Epithelial cell of prostate (primary cell): ENCODE measurements around the gene DSG3.

Source experiments
- DNase-seq: peaks from one replicate; pipeline ENCODE4 v3.0.0-alpha.2; 2011; ENCODE audit warnings: low read depth, low spot score
- H3K27ac ChIP-seq: fragments of 450-650 bp; 2 replicates; pipeline ENCODE4 v1.5.1; 2017; ENCODE audit warnings: mild to moderate bottlenecking

The DSG3 gene

DNA sequence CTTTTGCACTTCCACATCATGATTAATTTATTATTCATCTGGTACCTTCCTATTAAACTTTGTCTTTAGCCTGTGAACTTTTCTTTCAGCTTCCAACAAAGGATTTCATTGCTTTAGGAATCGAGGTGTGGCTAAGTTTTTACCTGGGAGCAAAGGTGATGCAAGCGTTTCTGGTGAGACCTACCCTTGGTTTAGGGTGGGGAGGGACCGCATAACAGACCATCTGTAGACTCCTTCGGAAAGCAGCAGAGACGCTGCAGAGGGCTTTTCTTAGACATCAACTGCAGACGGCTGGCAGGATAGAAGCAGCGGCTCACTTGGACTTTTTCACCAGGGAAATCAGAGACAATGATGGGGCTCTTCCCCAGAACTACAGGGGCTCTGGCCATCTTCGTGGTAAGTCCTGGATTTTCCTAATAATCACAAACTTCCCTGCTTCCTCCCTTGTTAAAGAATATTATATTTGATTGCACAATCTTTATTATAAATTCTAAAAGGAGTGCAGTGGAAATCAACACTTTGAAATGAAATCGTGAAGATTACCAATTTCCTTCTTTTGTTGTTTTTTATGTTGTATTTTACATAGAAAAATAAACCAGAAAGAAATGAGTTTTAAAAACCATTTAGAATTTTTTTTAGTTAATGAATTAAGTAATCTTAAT is at the start of gene DSG3:
TSS of gene DSG3 (plus strand) at position 212 of the 662 bp plus-strand sequence. CDS start at position 349, 137 bp downstream.
- H3K27ac ChIP-seq: peak within 1 kb of the TSS; percentile 98
- peak; percentile 84 for DNase-seq

- no peak for DNase-seq
Measured at GRCh38 chr18:31398191-31398590, 49.4 kb upstream of the DSG3 start.

GRCh38 chr18:31399306-31400032 is 48.1 kb upstream of the DSG3 start:
- H3K27ac ChIP-seq: no peak overlapping the region
- DNase-seq: peak; percentile 60

More at GRCh38 chr18:31398191-31398590, 49.4 kb upstream of the DSG3 start:
- no peak overlapping the region for H3K27ac ChIP-seq

DNA sequence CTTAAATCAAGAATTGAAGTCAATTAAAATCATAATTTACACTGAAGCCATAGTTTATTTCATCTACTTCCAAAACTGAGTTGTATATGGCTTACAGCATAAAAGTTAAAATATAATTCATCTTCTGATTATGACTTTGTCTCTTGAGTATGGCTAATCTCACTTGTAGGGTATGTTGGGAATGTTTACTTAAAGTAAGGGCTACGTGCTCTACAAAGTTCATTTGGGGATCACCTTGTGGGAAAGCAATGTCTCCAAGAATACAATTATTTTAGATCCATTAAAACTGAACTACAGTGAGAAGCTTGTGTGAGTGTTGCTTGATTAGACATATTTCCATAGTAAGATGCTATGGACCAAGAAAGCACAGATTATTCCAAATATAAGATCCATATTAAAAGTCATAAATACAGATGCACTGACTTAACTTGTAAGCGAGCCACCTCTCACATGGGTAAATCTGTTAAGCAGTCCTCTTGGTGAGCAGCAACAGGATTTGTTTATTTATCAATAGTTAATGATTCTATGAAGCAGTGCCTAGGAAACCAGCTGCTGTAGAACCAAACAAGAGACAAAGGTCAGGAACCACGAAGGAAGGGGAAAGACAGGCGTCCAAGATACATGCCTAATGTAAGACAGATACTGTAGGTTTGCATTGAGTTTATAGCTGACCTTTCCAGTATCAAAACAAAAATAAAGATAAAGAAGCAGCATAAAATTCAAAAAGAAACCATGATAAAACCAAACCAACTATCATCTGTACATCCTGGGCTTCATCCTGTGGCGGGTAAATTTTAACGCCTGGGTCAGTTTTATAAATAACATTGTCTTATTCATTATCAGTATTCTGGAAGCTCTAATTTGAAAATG is 46.1 kb upstream of the DSG3 start:
- no peak overlapping the region for H3K27ac ChIP-seq
- no peak for DNase-seq

DNA sequence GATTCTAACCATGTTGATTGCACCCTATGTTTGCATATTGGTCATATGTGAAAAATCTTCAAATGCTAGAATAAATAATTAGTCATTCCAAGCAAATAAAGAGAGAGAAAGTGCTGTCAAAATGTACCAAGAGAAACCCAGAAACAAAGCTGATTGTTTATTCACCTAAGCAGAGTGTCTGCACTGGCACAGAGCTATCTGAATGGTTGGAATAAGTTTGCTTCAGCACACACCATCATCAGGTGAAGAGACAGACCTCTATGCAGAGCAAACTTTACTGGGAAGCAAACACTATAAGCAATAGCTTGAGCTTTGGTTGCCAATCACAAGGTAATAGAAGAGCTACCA is 45.5 kb upstream of the DSG3 start:
- no peak overlapping the region for H3K27ac ChIP-seq

GRCh38 chr18:31403409-31403808 is 44.1 kb upstream of the DSG3 start:
- DNase-seq: no peak
- no peak overlapping the region for H3K27ac ChIP-seq

More for the DNA sequence above, 45.5 kb upstream of the DSG3 start:
- DNase-seq: no peak

DNA sequence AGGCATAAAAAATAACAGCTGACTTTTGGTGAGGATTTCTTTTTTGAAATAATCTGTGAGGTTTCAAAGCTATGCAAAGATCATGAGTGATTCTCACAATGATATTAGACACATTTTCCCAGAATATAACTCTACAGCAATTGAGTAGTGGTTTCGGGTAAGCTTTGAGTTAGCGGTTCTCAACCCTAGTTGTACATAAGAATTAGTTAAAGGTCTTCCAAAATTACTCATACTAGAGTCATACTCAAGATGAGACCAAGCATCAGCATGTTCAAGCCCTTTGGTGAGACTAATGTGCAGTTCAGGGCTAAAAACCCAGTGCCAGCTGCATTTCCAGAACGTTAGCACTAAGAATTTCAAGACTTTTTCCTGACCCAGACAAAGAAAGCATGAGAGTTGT is 39.9 kb upstream of the DSG3 start:
- H3K27ac ChIP-seq: no peak overlapping the region
- DNase-seq: no peak

- no peak overlapping the region for H3K27ac ChIP-seq
- DNase-seq: no peak
Measured at GRCh38 chr18:31409276-31409675, 38.3 kb upstream of the DSG3 start.

DNA sequence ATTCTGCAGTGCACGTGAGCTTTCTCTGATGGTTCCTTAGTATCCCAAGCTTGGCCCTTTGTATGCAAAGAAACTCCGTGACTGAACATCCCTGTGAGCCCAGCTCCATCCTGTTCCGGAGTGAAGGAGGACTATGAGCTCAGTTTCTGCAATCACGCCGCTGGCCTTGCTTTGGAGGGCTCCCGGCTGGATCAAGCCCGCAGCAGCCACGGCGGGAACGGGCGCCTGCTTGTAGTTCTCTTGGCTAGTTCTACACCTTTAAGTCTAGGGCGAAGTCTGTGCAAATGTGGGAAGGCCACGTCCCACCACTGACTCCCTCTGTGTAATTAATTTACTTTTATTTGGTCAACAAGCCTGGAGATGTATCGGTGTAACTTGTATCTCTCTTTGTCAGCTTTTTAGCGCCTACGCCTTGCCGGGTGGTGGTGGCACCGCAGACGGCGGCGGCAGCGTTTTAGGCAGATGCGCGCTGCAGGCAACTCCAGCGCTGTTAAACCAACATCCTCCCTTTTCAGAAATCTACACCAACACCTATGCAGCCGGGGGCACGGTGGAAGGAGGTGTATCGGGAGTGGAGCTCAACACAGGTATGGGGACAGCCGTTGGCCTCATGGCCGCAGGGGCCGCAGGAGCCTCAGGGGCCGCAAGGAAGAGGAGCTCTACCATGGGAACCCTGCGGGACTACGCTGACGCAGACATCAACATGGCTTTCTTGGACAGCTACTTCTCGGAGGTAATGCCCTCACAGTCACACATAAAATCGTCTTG is 36.6 kb upstream of the DSG3 start:
- H3K27ac ChIP-seq: no peak overlapping the region
- no peak for DNase-seq

DNA sequence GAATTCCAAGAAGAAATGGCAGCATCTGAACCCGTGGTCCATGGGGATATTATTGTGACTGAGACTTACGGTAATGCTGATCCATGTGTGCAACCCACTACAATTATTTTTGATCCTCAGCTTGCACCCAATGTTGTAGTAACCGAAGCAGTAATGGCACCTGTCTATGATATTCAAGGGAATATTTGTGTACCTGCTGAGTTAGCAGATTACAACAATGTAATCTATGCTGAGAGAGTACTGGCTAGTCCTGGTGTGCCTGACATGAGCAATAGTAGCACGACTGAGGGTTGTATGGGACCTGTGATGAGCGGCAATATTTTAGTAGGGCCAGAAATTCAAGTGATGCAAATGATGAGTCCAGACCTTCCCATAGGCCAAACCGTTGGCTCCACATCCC is 34.4 kb upstream of the DSG3 start:
- H3K27ac ChIP-seq: no peak overlapping the region
- DNase-seq: no peak

GRCh38 chr18:31417850-31418249 is 29.7 kb upstream of the DSG3 start:
- no peak for DNase-seq
- H3K27ac ChIP-seq: no peak overlapping the region

- H3K27ac ChIP-seq: peak overlapping the region; percentile 68
- DNase-seq: peak; percentile 51
Measured at GRCh38 chr18:31419457-31419932, 28.0 kb upstream of the DSG3 start.

DNA sequence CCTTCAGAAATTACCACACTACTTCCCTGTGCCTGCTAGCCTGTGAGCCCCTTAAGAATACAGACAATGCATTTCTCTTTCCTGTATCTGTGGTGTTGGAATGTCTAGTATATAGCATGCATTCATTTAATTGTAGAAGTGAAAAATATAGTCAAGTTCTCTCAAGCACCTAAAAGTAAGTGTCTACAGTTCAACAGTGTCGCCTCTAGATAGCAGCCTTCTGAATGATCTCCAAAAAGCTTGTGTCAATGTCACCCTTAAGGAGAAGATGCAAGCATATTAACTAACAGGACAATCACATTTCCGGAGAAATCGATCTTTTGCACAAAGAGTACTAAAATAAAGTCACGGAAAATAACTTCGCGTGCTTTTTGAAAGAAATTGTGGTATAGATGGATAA is 27.5 kb upstream of the DSG3 start:
- DNase-seq: no peak
- peak overlapping the region; percentile 68 for H3K27ac ChIP-seq

- H3K27ac ChIP-seq: peak overlapping the region; percentile 68
- DNase-seq: no peak
Measured at GRCh38 chr18:31420524-31420923, 27.0 kb upstream of the DSG3 start.

DNA sequence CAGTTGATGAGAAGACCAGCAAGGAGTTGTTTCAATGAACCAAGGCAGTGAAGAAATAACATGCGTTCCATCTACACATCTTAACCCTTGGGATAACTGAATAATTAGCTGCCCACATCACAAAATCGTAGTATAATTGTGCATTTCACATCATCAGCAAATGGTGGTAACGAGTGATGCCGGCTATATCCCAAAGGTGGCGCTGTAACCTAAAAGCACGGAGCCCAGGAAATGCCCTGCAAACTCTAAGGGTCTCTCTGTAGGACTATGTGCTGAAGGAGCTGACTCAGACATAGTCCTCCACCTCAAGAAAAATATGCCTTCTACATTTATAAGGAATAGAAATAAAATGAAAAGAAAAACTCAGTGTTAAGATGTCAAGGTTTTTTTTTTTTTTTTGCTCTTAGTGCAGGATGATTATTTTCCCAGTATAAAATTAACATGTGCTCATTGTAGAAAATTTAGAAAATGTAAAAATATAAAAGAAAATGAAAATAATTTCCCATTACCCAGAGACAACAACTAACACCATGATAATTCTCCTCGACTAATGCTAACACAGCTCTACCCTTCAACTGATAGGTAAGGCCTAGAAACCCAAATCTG is 23.1 kb upstream of the DSG3 start:
- no peak for DNase-seq
- H3K27ac ChIP-seq: no peak overlapping the region

DNA sequence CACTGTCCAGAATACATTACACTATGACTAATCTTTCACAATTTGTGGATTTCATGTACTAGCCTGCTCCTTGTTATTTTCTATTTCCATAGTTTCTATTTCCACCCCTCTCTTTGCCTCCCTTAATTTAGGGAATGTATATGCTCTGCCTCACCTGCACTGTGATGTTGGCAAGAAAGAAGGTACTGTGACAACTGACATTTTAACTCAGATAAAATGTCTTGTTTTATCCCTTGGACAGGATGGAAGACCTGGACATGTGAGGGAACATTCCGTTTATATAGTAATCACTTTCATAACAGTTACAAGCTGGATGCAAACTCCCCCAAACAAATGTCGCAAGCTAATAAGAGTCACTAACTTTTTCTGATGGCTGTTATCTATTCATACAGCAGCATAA is 21.5 kb upstream of the DSG3 start:
- peak overlapping the region; percentile 4 for H3K27ac ChIP-seq

GRCh38 chr18:31426871-31427406 is 20.6 kb upstream of the DSG3 start:
- no peak overlapping the region for H3K27ac ChIP-seq
- no peak for DNase-seq

More for the DNA sequence above, 21.5 kb upstream of the DSG3 start:
- DNase-seq: no peak

- H3K27ac ChIP-seq: no peak overlapping the region
- no peak for DNase-seq
Measured at GRCh38 chr18:31428211-31428610, 19.3 kb upstream of the DSG3 start.

DNA sequence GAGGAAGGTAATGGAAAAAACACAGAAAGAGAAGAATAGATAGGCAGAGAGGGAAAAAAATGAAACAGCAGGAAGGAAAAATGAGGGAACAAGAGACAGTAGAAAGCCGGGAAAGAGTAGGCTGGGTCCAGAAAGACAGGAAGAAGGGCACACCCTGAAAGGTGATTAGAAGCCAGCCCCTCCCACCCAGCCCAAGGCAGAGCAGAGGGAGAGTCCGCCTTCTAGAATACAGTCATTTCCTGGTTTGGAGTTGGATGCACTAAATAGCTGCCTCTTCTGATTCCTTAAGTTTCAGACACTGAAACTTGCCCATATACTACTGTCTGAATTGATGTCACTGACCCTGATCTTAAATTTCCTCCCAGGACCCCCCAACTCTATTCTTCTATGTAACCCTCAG is 17.9 kb upstream of the DSG3 start:
- peak overlapping the region; percentile 58 for H3K27ac ChIP-seq
- DNase-seq: no peak
